ENCODE data around the gene CHRNB4. TPM values are rescaled to one million over a fixed set of nuclear protein-coding genes. Genes with fewer than 3 reads are reported as not detected.

Gene CHRNB4
- total RNA-seq, 4 donors from 2014 or later: 0.10 to 1.1 TPM; not detected in 2

DNA sequence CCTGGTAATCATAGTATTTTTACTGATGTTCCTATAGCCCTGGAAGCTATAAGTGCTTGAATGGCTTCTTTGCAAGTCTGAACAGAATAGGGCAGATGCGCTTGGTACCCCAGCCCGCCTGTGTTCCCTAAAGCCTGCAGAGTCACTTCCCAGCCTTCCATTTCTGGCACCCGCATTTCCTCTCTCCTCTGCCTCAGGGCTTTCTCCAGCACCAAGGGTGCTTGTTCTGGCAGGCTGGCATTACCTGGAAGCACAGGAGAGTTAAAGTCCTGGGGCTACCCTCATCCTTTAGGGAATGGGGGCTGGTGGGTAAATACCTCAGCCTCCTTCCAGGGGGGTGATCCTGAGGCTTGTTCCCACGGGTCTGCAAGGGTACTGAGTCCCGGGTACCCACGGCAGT, 12.8 kb downstream of the CHRNB4 start:
- Histone ChIP-seq H3K4me1 (no peaks in the 10 kb centered on the region), H3K27ac (no peak overlapping the region), H3K9me3 (peaks cover 0 to 6% (median 0%) of the 10 kb centered on the region in 3 donors), H3K36me3 (no peaks in the 10 kb centered on the region), H3K27me3 (peaks cover 29% of the 10 kb centered on the region), H3K4me3 (no peak overlapping the region)
- TF ChIP-seq POLR2A (IDR thresholded peaks at IDR 0.05) (no peak), EP300 (IDR thresholded peaks at IDR 0.05) (no peak), POLR2AphosphoS5 (IDR thresholded peaks at IDR 0.05) (no peak)
- TF ChIP-seq, protein P1, sequence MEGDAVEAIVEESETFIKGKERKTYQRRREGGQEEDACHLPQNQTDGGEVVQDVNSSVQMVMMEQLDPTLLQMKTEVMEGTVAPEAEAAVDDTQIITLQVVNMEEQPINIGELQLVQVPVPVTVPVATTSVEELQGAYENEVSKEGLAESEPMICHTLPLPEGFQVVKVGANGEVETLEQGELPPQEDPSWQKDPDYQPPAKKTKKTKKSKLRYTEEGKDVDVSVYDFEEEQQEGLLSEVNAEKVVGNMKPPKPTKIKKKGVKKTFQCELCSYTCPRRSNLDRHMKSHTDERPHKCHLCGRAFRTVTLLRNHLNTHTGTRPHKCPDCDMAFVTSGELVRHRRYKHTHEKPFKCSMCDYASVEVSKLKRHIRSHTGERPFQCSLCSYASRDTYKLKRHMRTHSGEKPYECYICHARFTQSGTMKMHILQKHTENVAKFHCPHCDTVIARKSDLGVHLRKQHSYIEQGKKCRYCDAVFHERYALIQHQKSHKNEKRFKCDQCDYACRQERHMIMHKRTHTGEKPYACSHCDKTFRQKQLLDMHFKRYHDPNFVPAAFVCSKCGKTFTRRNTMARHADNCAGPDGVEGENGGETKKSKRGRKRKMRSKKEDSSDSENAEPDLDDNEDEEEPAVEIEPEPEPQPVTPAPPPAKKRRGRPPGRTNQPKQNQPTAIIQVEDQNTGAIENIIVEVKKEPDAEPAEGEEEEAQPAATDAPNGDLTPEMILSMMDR (IDR thresholded peaks at IDR 0.05): no peak
- 80 to 85% methylated on average over 2 to 6 of the region's 6 CpGs for WGBS, 2 donors (ENCODE audit: low coverage in 1 of 2)
- ATAC-seq: no peak

DNA sequence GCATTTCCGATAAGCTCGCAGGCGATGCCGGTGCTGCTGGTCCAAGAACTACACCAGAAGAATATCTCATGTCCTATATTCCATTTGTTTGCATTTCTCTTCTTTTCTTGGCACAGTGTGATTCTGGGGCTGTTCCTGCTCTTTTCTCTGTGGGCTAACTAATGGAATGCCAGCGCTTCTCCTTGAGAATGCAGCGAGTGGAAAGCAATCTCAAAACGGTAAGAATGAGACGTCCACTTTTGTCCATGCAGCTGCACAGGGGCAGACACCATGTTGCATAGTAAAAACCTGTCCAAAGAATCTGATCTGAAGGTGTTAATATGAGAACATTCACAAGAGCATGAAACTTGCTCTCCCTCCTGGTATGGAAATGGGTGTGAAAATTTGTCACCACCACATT, 13.7 kb downstream of the CHRNB4 start:
- WGBS, 2 donors (ENCODE audit: low coverage in 1 of 2): 69 to 75% methylated on average over 3 to 5 of the region's 8 CpGs
- peaks cover 30% of the 10 kb centered on the region for H3K27me3 ChIP-seq
- H3K9me3 ChIP-seq: no peaks in the 10 kb centered on the region
- H3K27ac ChIP-seq: no peak overlapping the region
- no peaks in the 10 kb centered on the region for H3K36me3 ChIP-seq
- H3K4me1 ChIP-seq: no peaks in the 10 kb centered on the region
- ATAC-seq: no peak
- TF ChIP-seq POLR2AphosphoS5 (IDR thresholded peaks at IDR 0.05) (no peak), POLR2A (IDR thresholded peaks at IDR 0.05) (no peak), EP300 (IDR thresholded peaks at IDR 0.05) (no peak)
- TF ChIP-seq, protein P1 (IDR thresholded peaks at IDR 0.05): no peak
- H3K4me3 ChIP-seq: no peak overlapping the region

DNA sequence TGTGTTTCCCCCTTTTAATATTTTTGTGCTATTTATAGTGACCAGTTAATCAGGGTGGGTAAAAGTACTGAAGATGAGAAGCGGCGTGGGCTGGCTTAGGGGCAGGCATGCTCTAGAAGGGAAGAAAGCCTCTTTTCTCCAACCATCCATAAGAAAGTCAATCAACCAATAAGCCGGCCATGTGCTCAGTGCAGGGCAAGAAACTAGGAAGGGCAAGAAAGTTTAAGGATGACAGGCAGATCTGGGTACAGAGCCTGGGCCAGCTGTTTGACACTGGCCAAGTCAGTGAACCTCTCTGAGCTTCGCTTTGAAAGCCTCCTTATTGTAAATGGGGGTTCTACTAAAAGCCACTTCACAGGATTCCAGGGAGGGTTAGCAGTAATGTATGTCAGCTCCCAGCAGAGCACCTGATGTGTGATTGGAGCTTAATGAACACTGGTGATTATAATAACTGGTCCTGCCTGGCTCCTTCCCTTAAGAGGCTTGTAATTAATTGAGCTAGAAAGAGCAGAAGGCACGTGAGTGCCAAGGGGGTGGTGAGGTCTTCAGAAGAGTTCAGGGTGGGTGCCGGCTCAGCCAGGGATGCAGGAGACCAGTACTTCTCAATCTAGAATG, 14.5 kb downstream of the CHRNB4 start:
- Histone ChIP-seq H3K27ac (no peak overlapping the region), H3K9me3 (no peaks in the 10 kb centered on the region), H3K4me1 (no peaks in the 10 kb centered on the region), H3K36me3 (no peaks in the 10 kb centered on the region), H3K4me3 (no peak overlapping the region), H3K27me3 (peaks cover 39% of the 10 kb centered on the region)
- ATAC-seq: no peak
- 80 to 91% methylated on average over 3 to 4 of the region's 6 CpGs for WGBS, 2 donors (ENCODE audit: low coverage in 1 of 2)
- TF ChIP-seq POLR2AphosphoS5 (IDR thresholded peaks at IDR 0.05): no peak
- TF ChIP-seq EP300 (IDR thresholded peaks at IDR 0.05): no peak
- TF ChIP-seq, protein P1 (IDR thresholded peaks at IDR 0.05): no peak
- no peak for TF ChIP-seq POLR2A (IDR thresholded peaks at IDR 0.05)

DNA sequence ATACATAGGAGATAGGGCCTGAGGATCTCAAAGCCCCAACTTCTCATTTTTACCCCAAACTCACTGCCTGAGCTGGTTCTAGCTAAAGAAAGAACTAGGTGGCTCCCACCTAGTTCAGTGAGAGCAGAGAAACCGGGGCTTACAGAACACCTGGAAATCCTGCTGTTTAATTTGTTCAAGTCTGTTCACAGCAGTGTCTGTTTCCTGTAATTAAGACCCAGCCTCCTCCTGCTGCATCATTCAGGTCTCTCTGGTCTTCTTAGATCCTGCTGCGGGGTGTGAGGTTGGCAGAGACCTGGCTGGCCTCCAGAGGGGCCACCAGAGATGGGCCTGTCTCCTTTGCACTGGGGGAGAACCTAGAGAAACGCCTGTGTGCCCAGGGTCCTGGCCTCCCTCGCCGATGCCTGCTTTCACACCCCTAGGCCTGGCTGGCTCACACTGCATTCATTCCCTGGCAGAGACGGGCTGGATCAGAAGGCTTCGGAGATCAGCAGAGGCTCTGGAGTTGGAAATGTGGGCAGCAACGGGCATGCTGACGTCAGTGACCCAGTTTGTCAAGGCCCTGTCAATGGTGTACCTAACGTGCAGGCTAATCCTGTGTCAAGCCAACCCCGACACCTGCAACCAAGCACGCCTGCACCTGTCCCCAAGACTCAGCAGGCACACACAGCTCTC, 15.3 kb downstream of the CHRNB4 start:
- H3K36me3 ChIP-seq: no peaks in the 10 kb centered on the region
- TF ChIP-seq, protein P1 (IDR thresholded peaks at IDR 0.05): no peak
- TF ChIP-seq POLR2A (IDR thresholded peaks at IDR 0.05) (no peak), EP300 (IDR thresholded peaks at IDR 0.05) (no peak), POLR2AphosphoS5 (IDR thresholded peaks at IDR 0.05) (no peak)
- no peak for ATAC-seq
- peaks cover 46% of the 10 kb centered on the region for H3K27me3 ChIP-seq
- H3K4me1 ChIP-seq: peaks cover 0 to 5% (median 4%) of the 10 kb centered on the region in 3 donors
- WGBS, 2 donors (ENCODE audit: low coverage in 1 of 2): 59 to 85% methylated on average over 3 to 6 of the region's 12 CpGs
- H3K4me3 ChIP-seq: no peak overlapping the region
- no peaks in the 10 kb centered on the region for H3K9me3 ChIP-seq
- no peak overlapping the region for H3K27ac ChIP-seq

Data from gastroesophageal sphincter (tissue), 4 donors.